ENCODE data around the gene WAC. TPM values are rescaled to one million over a fixed set of nuclear protein-coding genes. Genes with fewer than 3 reads are reported as not detected.

WAC gene
- total and polyA plus RNA-seq, 2 of the 13 experiments (the other 11 are each of a cell fraction or from before 2014, with no cell fraction given): 69.1 to 96.2 TPM

- TF ChIP-seq SMYD3 (CRISPR knock-in tag; IDR thresholded peaks at IDR 0.05) (no peak), ZNF414 (CRISPR knock-in tag; IDR thresholded peaks at IDR 0.05) (0 out of 2 replicates have a peak, but pooled peaks have one; percentile 70), BCLAF1 (IDR thresholded peaks at IDR 0.05) (no peak), KLF16 (CRISPR knock-in tag; IDR thresholded peaks at IDR 0.05) (peak in 1 of 2 experiments; percentile 34; a peak in 1 of 4 replicates), MXD1 (CRISPR knock-in tag; IDR thresholded peaks at IDR 0.05) (no peak), SNAPC5 (CRISPR knock-in tag; IDR thresholded peaks at IDR 0.05; ENCODE audit: borderline replicate concordance) (no peak), HMG20B (CRISPR knock-in tag; conservative IDR thresholded peaks at IDR 0.05) (0 out of 2 replicates have a peak, but pooled peaks have one; percentile 42), ZNF720 (CRISPR knock-in tag; IDR thresholded peaks at IDR 0.05) (no peak), MLXIP (CRISPR knock-in tag; IDR thresholded peaks at IDR 0.05; ENCODE audit: borderline replicate concordance) (0 out of 2 replicates have a peak, but pooled peaks have one; percentile 35), ZNF597 (CRISPR knock-in tag; IDR thresholded peaks at IDR 0.05) (no peak), ZNF710 (CRISPR knock-in tag; IDR thresholded peaks at IDR 0.05; ENCODE audit: borderline replicate concordance) (no peak), PRMT3 (CRISPR knock-in tag; IDR thresholded peaks at IDR 0.05; ENCODE audit: borderline replicate concordance, low read depth) (no peak), MXD3 (CRISPR knock-in tag; IDR thresholded peaks at IDR 0.05) (peak; percentile 63; the same call in 1 of the 2 replicates), ZNF780A (CRISPR knock-in tag; IDR thresholded peaks at IDR 0.05) (no peak), ZFYVE20 (CRISPR knock-in tag; IDR thresholded peaks at IDR 0.05; ENCODE audit: borderline replicate concordance, low read depth) (no peak), ZNF557 (CRISPR knock-in tag; IDR thresholded peaks at IDR 0.05) (no peak), ZSCAN30 (CRISPR knock-in tag; IDR thresholded peaks at IDR 0.05) (no peak)
Measured at GRCh38 chr10:28533571-28534304, 820 bp downstream of the WAC start (continued).
